Thyroid gland (tissue), 4 donors: ENCODE measurements around the gene ELP4.

Source experiments
- POLR2A ChIP-seq, 2 donors: fragments of 450-650 bp; IDR thresholded peaks; one replicate each; pipeline ENCODE4 v1.6.1; 2017; ENCODE audit warnings: antibody characterized with exemption in 2 of 2, mild to moderate bottlenecking in 2 of 2, moderate library complexity in 1 of 2
- TF ChIP-seq, protein P1 (sequence below), 6 experiments: fragments of 200-600 bp in 3 of 6; fragments of 450-650 bp in 3 of 6; sonication (generic) in 3 of 6; IDR thresholded peaks; one replicate each; pipeline ENCODE4 v1.5.1; 2016 to 2019; ENCODE audit warnings: antibody characterized with exemption in 6 of 6, mild to moderate bottlenecking in 2 of 6, inconsistent platforms in 1 of 6, moderate library complexity in 1 of 6

DNA sequence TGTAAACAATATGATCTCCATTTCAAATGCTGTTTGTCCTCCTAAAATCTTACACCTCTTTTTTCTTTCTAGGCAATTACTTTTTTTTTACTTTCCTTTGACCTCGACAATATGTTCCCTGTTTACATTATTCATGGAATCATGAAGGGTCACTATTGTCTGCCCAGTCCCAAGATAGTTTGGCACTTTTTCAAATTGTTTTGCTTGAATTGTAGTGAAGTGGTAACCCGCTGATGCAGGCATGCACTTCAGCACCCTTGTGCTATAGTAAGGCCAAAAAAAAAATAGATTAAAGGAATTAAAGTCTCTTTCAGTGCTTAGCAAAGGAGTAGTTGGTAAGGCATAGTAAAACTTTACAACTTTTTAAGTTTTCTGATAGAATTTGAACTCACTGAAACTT, 210.7 kb downstream of the ELP4 start:
- TF ChIP-seq, protein P1, sequence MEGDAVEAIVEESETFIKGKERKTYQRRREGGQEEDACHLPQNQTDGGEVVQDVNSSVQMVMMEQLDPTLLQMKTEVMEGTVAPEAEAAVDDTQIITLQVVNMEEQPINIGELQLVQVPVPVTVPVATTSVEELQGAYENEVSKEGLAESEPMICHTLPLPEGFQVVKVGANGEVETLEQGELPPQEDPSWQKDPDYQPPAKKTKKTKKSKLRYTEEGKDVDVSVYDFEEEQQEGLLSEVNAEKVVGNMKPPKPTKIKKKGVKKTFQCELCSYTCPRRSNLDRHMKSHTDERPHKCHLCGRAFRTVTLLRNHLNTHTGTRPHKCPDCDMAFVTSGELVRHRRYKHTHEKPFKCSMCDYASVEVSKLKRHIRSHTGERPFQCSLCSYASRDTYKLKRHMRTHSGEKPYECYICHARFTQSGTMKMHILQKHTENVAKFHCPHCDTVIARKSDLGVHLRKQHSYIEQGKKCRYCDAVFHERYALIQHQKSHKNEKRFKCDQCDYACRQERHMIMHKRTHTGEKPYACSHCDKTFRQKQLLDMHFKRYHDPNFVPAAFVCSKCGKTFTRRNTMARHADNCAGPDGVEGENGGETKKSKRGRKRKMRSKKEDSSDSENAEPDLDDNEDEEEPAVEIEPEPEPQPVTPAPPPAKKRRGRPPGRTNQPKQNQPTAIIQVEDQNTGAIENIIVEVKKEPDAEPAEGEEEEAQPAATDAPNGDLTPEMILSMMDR (IDR thresholded peaks at IDR 0.05): no peak
- no peak for TF ChIP-seq POLR2A (IDR thresholded peaks at IDR 0.05)
